ENCODE measurements around the gene PCDHGA1.

The PCDHGA1 gene

GRCh38 chr5:141511771-141512325, 181.5 kb downstream of the PCDHGA1 start:
- in situ Hi-C loops (cut with HindIII; ENCODE audit: low sequenced_read_pairs), result no loop called here
- no peak for DNase-seq (ENCODE audit: low read depth)
- TF ChIP-seq CTCF (IDR thresholded peaks at IDR 0.05; ENCODE audit: low read depth, low read length, missing control alignments), result no peak
- no peak overlapping the region for H3K4me3 ChIP-seq (ENCODE audit: low read depth, low read length)

GRCh38 chr5:141512390-141512910, 182.1 kb downstream of the PCDHGA1 start:
- H3K4me3 ChIP-seq (ENCODE audit: low read depth, low read length), result peak overlapping the region; percentile 35
- no peak for DNase-seq (ENCODE audit: low read depth)
- peak; percentile 87 for TF ChIP-seq CTCF (IDR thresholded peaks at IDR 0.05; ENCODE audit: low read depth, low read length, missing control alignments)
- in situ Hi-C loops (cut with HindIII; ENCODE audit: low sequenced_read_pairs), result no loop called here

- H3K4me3 ChIP-seq (ENCODE audit: low read depth, low read length), result peak overlapping the region; percentile 35
- DNase-seq (ENCODE audit: low read depth), result no peak
- in situ Hi-C loops (cut with HindIII; ENCODE audit: low sequenced_read_pairs), result no loop called here
- TF ChIP-seq CTCF (IDR thresholded peaks at IDR 0.05; ENCODE audit: low read depth, low read length, missing control alignments), result no peak
Observed at GRCh38 chr5:141512911-141513626, 182.8 kb downstream of the PCDHGA1 start.

GRCh38 chr5:141513627-141514329, 183.5 kb downstream of the PCDHGA1 start:
- TF ChIP-seq CTCF (IDR thresholded peaks at IDR 0.05; ENCODE audit: low read depth, low read length, missing control alignments), result no peak
- in situ Hi-C loops (cut with HindIII; ENCODE audit: low sequenced_read_pairs), result no loop called here
- peak overlapping the region; percentile 35 for H3K4me3 ChIP-seq (ENCODE audit: low read depth, low read length)
- peak; percentile 73 for DNase-seq (ENCODE audit: low read depth)

- in situ Hi-C loops (cut with HindIII; ENCODE audit: low sequenced_read_pairs), result loop anchor here (5.0 kb wide), 1 partner anchor 32 kb away; no protein-coding TSS in a partner anchor
- peak overlapping the region; percentile 35 for H3K4me3 ChIP-seq (ENCODE audit: low read depth, low read length)
Observed at GRCh38 chr5:141514330-141515133, 184.2 kb downstream of the PCDHGA1 start.

More at GRCh38 chr5:141514330-141515133, 184.2 kb downstream of the PCDHGA1 start:
- no peak for TF ChIP-seq CTCF (IDR thresholded peaks at IDR 0.05; ENCODE audit: low read depth, low read length, missing control alignments)
- DNase-seq (ENCODE audit: low read depth), result peak; percentile 67
